Stimulated activated naive CD8-positive, alpha-beta T cell treated with anti-CD3 and anti-CD28 coated beads, Interleukin-15, Interleukin-2, amounts not matched to agents 100 ng/mL and 50 ng/mL, for 24 hours (primary cell): ENCODE data around the gene MLLT3.
A peak's percentile ranks its signal among the peaks of the same experiment; 100 is the strongest.
"Not testable (repeated sequence)": the region's sequence is repeated elsewhere in the genome, so short reads cannot be mapped to it uniquely, and the experiment has no call there.

Experiments used
- H3K27ac Mint-ChIP-seq: one replicate; pipeline ENCODE4 v1.8.0; 2021; ENCODE audit warnings: mild to moderate bottlenecking, mixed read lengths
- H3K27me3 Mint-ChIP-seq: one replicate; pipeline ENCODE4 v1.8.0; 2021; ENCODE audit warnings: mixed read lengths
- H3K36me3 Mint-ChIP-seq: one replicate; pipeline ENCODE4 v1.8.0; 2021; ENCODE audit warnings: low read depth, mixed read lengths
- H3K4me1 Mint-ChIP-seq: one replicate; pipeline ENCODE4 v1.8.0; 2021; ENCODE audit warnings: low read depth, mixed read lengths
- H3K4me3 Mint-ChIP-seq: one replicate; pipeline ENCODE4 v1.8.0; 2021; ENCODE audit warnings: mild to moderate bottlenecking, mixed read lengths
- H3K9me3 Mint-ChIP-seq: one replicate; pipeline ENCODE4 v1.8.0; 2021; ENCODE audit warnings: mixed read lengths

Gene MLLT3

GRCh38 chr9:20622330-20623020 is at the start of gene MLLT3:
MLLT3 (minus strand) TSS chr9:20622499.
- peaks cover 18% of the 10 kb centered on the region for H3K36me3 Mint-ChIP-seq
- H3K4me3 Mint-ChIP-seq, result peak within 1 kb of the TSS; percentile 90
- H3K4me1 Mint-ChIP-seq, result peaks cover 47% of the 10 kb centered on the region
- peak within 1 kb of the TSS; percentile 98 for H3K27ac Mint-ChIP-seq
- no peaks in the 10 kb centered on the region for H3K9me3 Mint-ChIP-seq
- H3K27me3 Mint-ChIP-seq, result no peaks in the 10 kb centered on the region

GRCh38 chr9:20671635-20672034 is 49.3 kb upstream of the MLLT3 start:
- Mint-ChIP-seq H3K27me3 (no peaks in the 10 kb centered on the region), H3K27ac (no peak overlapping the region), H3K4me3 (no peak overlapping the region)

GRCh38 chr9:20670395-20670794 is 48.1 kb upstream of the MLLT3 start:
- H3K27me3 Mint-ChIP-seq, result no peaks in the 10 kb centered on the region
- no peaks in the 10 kb centered on the region for H3K36me3 Mint-ChIP-seq
- no peak overlapping the region for H3K4me3 Mint-ChIP-seq
- H3K27ac Mint-ChIP-seq, result no peak overlapping the region
- H3K9me3 Mint-ChIP-seq, result no peaks in the 10 kb centered on the region
- no peaks in the 10 kb centered on the region for H3K4me1 Mint-ChIP-seq

More at GRCh38 chr9:20671635-20672034, 49.3 kb upstream of the MLLT3 start:
- Mint-ChIP-seq H3K4me1 (no peaks in the 10 kb centered on the region), H3K36me3 (no peaks in the 10 kb centered on the region), H3K9me3 (no peaks in the 10 kb centered on the region)

- Mint-ChIP-seq H3K4me3 (no peak overlapping the region), H3K27me3 (peaks cover 5% of the 10 kb centered on the region), H3K27ac (no peak overlapping the region), H3K9me3 (no peaks in the 10 kb centered on the region), H3K36me3 (no peaks in the 10 kb centered on the region), H3K4me1 (no peaks in the 10 kb centered on the region)
Measured at GRCh38 chr9:20664501-20664900, 42.2 kb upstream of the MLLT3 start.

GRCh38 chr9:20663133-20663532 is 40.8 kb upstream of the MLLT3 start:
- Mint-ChIP-seq H3K9me3 (no peaks in the 10 kb centered on the region), H3K27ac (no peak overlapping the region), H3K27me3 (peaks cover 5% of the 10 kb centered on the region), H3K4me1 (no peaks in the 10 kb centered on the region), H3K4me3 (no peak overlapping the region), H3K36me3 (no peaks in the 10 kb centered on the region)

GRCh38 chr9:20662156-20662555 is 39.9 kb upstream of the MLLT3 start:
- H3K27me3 Mint-ChIP-seq, result peaks cover 5% of the 10 kb centered on the region
- H3K36me3 Mint-ChIP-seq, result no peaks in the 10 kb centered on the region
- H3K9me3 Mint-ChIP-seq, result no peaks in the 10 kb centered on the region

GRCh38 chr9:20659474-20659967 is 37.2 kb upstream of the MLLT3 start:
- H3K27me3 Mint-ChIP-seq, result peaks cover 5% of the 10 kb centered on the region
- no peak overlapping the region for H3K4me3 Mint-ChIP-seq
- no peaks in the 10 kb centered on the region for H3K9me3 Mint-ChIP-seq

More at GRCh38 chr9:20662156-20662555, 39.9 kb upstream of the MLLT3 start:
- no peak overlapping the region for H3K27ac Mint-ChIP-seq
- no peaks in the 10 kb centered on the region for H3K4me1 Mint-ChIP-seq
- no peak overlapping the region for H3K4me3 Mint-ChIP-seq

GRCh38 chr9:20658677-20659473 is 36.6 kb upstream of the MLLT3 start:
- no peak overlapping the region for H3K27ac Mint-ChIP-seq
- peak overlapping the region; percentile 85 for H3K4me3 Mint-ChIP-seq
- H3K4me1 Mint-ChIP-seq, result no peaks in the 10 kb centered on the region
- peaks cover 9% of the 10 kb centered on the region for H3K27me3 Mint-ChIP-seq
- H3K36me3 Mint-ChIP-seq, result no peaks in the 10 kb centered on the region
- no peaks in the 10 kb centered on the region for H3K9me3 Mint-ChIP-seq

More at GRCh38 chr9:20659474-20659967, 37.2 kb upstream of the MLLT3 start:
- Mint-ChIP-seq H3K4me1 (no peaks in the 10 kb centered on the region), H3K27ac (no peak overlapping the region), H3K36me3 (no peaks in the 10 kb centered on the region)

GRCh38 chr9:20658246-20658667 is 36.0 kb upstream of the MLLT3 start:
- not testable (repeated sequence) for H3K27me3 Mint-ChIP-seq, H3K36me3 Mint-ChIP-seq, H3K9me3 Mint-ChIP-seq, H3K27ac Mint-ChIP-seq, H3K4me1 Mint-ChIP-seq
- peak overlapping the region; percentile 85 for H3K4me3 Mint-ChIP-seq

GRCh38 chr9:20651939-20652338 is 29.6 kb upstream of the MLLT3 start:
- Mint-ChIP-seq H3K36me3 (no peaks in the 10 kb centered on the region), H3K27me3 (peaks cover 16% of the 10 kb centered on the region), H3K9me3 (no peaks in the 10 kb centered on the region), H3K4me1 (no peaks in the 10 kb centered on the region), H3K4me3 (no peak overlapping the region), H3K27ac (no peak overlapping the region)

- Mint-ChIP-seq H3K4me3 (no peak overlapping the region), H3K36me3 (no peaks in the 10 kb centered on the region), H3K9me3 (no peaks in the 10 kb centered on the region), H3K27me3 (peaks cover 21% of the 10 kb centered on the region), H3K27ac (no peak overlapping the region), H3K4me1 (no peaks in the 10 kb centered on the region)
Measured at GRCh38 chr9:20650750-20651299, 28.5 kb upstream of the MLLT3 start.

- Mint-ChIP-seq H3K27ac (no peak overlapping the region), H3K36me3 (no peaks in the 10 kb centered on the region), H3K27me3 (peaks cover 22% of the 10 kb centered on the region), H3K9me3 (no peaks in the 10 kb centered on the region), H3K4me1 (no peaks in the 10 kb centered on the region), H3K4me3 (no peak overlapping the region)
Measured at GRCh38 chr9:20650313-20650712, 28.0 kb upstream of the MLLT3 start.

- H3K36me3 Mint-ChIP-seq, result no peaks in the 10 kb centered on the region
- peaks cover 22% of the 10 kb centered on the region for H3K27me3 Mint-ChIP-seq
- H3K4me3 Mint-ChIP-seq, result no peak overlapping the region
- no peak overlapping the region for H3K27ac Mint-ChIP-seq
- H3K9me3 Mint-ChIP-seq, result no peaks in the 10 kb centered on the region
- no peaks in the 10 kb centered on the region for H3K4me1 Mint-ChIP-seq
Measured at GRCh38 chr9:20649381-20649780, 27.1 kb upstream of the MLLT3 start.

GRCh38 chr9:20646656-20647055 is 24.4 kb upstream of the MLLT3 start:
- Mint-ChIP-seq H3K27me3 (peaks cover 32% of the 10 kb centered on the region), H3K36me3 (no peaks in the 10 kb centered on the region), H3K9me3 (no peaks in the 10 kb centered on the region), H3K27ac (no peak overlapping the region), H3K4me1 (no peaks in the 10 kb centered on the region), H3K4me3 (no peak overlapping the region)

- Mint-ChIP-seq H3K36me3 (no peaks in the 10 kb centered on the region), H3K9me3 (no peaks in the 10 kb centered on the region), H3K4me3 (no peak overlapping the region), H3K27ac (no peak overlapping the region), H3K27me3 (peaks cover 32% of the 10 kb centered on the region), H3K4me1 (peaks cover 14% of the 10 kb centered on the region)
Measured at GRCh38 chr9:20643660-20644059, 21.4 kb upstream of the MLLT3 start.
